Cortex of kidney (tissue), 1 donor: ENCODE data around the gene STT3A.

Experiments
- DNase-seq: peaks from one replicate; lab custom pipeline; 2025; lab: John Stamatoyannopoulos, UW

Gene STT3A

DNA sequence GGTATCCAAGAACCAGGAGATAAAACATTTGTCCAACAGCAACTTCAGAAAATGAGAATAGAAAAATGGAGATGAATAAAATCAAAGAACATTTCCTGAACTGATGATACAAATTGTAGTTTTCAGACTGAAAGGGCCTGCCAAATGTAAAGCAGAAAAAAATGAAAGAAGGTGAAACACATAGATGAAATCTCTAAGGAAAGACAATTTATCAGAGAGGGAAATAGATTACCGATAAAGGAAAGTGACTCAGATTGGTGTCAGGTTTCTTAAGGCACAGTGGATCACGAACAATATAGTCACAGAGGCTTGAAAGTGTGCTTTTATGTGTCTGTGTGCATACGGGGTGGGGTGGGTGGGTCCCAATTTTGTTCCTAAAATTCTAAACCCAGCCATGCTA is 4.1 kb upstream of the STT3A start:
- no peak for DNase-seq

DNA sequence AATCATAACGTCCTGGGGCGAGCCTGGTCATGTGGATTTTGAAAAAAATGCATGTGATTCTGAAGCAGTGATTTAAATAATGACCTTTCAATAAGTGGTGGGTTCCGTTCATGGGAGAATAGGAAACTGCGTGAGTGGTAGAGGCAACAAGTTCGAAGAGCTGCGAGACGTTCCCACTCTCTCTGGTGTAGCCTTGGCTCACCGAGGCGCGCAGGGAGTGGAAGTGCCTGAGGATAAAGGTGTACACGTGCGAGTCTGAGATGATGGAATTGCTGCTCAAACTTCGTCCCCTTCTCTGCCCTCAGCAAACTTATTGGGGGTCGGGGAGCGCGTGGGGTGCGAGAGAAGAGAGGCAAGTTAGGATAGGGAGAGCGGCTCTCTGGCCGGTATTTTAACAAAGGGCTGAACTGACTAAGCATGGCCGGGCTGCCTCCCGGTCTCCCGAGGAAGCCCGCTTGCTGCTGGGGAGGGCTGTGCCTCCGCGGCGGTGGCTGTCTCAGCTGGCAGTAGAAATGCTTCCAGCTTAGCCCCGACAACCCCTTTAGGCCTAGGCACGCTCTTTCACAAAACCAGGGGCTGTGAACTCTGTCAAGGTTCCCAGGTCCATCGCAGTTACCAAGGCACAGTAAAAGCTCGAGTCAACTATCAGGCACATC is 875 bp upstream of the STT3A start:
- no peak for DNase-seq

DNA sequence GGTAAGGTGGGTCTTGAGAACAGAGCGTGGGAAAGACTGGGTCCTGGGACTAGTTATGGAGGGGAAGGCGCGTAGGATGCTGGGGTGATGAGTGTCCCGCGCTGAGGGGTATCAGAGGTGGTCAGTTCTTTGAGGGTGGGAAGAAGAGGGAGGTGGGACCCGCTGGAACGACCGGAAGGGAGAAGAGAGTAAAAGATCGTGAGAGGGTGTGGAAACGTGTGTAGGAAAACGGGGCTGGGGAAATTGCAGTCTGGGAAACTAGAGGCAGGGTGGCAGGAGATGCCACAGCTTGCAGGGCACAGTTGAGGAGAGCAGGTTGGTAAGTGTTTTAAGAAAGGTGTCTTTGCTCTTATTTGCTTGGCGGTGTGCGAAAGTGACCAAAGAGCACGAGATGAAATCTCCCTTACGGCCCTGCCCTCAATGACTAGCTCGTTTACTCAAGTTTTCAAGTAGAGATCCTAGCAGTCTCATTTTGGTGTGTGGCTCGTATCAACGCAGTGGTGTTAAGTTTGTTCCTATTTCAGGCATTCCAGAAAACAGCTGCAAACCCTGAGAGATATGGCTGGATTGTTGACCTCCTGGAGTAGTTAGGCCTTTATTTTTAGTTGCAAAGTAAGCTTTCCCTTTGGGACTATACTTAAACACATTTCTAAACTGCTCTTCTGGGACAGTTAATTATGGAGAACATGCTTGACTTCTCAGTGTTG is 615 bp downstream of the STT3A start:
- no peak for DNase-seq

DNA sequence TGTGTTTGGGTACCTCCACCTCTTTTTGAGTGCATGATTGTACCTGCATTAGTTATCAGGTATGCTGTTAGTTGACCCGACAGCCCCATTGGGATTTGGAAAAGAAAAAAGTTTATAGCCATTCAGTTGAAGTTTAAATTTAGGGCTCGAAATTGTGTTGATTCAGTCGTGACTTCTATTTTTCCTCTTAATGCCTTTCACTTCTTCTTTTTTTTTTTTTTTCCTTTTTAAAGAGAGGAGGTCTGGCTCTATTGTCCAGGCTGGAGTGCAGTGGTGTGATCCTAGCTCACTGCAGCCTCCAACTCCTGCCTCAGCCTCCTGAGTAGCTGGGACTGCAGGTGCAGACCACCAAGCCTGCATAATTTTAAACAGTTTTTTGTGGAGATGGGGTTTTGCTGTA is 2.3 kb downstream of the STT3A start:
- no peak for DNase-seq

DNA sequence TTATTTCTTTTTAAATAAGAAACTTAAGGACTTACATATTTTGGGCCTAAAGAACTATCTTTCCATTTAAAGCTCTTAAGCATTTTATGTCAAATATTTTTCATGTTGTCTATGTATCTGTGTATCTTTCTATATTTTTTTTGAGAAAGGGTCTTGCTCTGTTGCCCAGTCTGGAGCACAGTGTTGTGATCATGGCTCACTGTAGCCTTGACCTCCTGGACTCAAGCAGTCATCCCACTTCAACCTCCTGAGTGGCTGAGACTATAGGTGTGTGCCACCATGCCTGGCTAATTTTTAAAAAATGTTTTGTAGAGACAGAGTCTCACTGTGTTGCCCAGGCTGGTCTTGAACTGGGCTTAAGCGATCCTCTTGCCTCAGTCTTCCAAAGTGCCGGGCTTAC is 8.0 kb downstream of the STT3A start:
- no peak for DNase-seq

DNA sequence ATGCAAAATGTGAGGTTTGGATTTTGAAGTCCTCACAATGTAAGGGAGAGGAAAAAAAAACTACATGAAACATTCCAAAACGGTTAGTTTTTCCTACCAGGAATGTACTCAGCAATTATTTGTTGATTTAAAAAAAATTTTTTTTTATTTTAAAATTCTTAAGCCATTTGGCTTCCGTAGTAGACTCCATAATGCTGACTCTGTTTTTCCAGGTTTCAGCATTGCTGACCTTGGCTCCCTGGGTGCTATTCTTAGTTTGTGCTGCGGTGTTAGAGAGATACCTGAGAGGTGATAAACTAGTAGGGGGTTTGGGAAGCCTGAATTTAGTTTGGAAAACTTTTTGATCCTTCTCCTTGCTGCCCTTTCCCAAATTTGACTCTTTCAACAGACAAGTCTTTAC is 10.6 kb downstream of the STT3A start:
- no peak for DNase-seq

DNA sequence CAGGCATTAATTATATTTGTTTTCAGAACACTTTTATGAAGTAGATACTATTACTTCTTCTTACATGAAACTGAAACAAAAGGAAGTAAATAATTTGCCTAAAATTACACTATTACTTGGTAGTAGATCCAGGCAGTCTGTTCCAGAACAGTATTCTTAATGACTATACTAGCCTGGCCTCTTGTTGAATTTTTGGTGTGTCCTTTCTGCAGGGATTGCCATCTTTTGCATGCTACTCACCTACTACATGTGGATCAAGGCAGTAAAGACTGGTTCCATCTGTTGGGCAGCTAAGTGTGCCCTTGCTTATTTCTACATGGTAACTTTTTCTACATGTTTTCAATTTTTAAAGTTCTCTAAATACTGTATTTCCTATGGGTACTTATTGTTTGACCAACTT is 12.8 kb downstream of the STT3A start:
- DNase-seq = no peak

DNA sequence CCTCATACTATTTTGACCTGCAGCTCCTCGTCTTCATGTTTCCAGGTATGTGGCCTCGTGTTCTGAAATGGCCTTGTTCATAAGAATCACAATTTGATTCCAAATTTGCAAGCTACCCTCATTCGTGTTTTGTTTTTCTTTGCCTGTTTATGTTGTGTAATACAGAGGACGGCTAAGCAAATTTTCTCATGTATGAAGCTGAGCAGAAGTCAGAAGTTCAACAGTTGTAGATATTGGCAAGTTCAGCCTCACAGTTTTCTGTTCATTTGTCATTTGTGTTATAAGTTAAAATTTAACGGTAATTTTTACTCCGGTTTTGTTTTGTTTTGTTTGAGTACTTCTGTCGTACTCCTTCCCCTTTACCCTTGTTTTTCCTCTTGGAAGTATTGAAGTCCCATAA is 16.9 kb downstream of the STT3A start:
- DNase-seq = no peak

DNA sequence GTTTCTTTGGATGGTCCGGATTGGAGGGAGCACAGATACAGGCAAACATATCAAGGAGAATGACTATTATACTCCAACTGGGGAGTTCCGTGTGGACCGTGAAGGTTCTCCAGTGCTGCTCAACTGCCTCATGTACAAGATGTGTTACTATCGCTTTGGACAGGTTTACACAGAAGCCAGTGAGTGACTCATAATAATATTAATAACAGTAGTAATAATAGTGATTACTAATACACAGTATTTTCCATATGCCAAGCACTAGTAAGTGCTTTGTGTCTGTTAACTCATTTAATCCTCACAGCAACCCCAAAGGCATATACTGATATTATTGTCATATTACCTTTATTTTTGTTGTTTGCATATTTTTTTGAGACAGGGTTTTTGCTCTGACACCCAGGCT is 25.7 kb downstream of the STT3A start:
- no peak for DNase-seq

DNA sequence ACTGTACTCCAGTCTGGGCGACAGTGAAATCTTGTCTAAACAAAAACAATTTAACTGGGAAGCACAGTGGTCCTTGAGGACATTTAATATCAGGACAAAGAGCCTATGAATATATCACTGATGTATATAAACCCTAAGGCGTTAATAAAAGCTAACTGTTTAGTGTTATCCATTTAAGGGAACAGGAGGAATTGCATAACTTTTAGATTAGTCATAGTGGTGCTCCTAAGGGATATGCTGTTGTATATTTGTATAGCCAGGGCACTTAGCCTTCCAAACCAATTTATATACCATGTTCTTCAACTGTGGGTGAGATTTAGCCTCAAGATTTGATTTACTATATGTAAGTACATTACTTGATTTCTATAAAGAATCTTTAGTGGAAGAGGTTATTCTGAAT is 29.3 kb downstream of the STT3A start:
- no peak for DNase-seq

DNA sequence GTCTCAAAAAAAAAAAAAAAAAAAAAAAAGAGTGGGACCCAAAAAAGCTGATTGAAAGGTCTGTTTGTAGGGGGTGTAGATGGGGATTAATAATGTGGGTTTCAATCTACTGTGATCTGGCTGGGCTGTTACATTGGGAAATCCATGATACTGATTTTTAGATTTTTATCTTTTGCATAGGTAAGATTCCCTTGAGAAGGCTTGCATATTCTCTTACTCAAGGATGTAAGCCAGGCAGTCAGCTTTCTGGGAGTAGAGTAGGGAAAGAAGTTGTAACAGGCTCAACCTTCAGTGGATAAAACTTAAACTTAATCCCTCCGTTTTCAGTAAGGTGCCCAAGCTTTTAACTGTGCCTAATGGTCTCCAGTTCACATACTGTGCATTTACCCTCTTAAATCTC is 30.4 kb downstream of the STT3A start:
- DNase-seq = no peak

DNA sequence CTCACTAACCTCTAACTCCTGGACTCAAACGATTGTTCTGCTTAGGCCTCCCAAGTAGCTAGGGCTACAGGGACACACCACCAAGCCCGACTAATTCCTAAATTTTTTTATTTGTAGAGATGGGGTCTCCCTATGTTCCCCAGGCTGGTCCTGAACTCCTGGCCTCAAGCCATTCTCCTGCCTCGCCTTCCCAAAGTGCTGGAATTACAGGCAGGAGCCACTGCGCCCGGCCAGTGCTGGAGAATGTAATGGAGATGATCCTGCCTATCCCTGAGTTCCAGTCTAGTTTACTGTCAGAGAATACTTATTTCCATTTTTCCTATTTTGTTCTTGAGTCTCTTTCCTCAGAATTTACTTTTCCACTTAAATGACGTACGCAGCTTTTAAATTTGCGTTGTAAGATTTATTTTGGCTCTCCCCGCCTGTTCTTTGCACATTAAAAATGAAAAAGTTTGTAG is 32.1 kb downstream of the STT3A start, which contains the start of gene CHEK1:
TSS of gene CHEK1 (plus strand) at position 408 of the 458 bp plus-strand sequence. CDS start 1,606 bp downstream, outside the sequence.
- DNase-seq = no peak

DNA sequence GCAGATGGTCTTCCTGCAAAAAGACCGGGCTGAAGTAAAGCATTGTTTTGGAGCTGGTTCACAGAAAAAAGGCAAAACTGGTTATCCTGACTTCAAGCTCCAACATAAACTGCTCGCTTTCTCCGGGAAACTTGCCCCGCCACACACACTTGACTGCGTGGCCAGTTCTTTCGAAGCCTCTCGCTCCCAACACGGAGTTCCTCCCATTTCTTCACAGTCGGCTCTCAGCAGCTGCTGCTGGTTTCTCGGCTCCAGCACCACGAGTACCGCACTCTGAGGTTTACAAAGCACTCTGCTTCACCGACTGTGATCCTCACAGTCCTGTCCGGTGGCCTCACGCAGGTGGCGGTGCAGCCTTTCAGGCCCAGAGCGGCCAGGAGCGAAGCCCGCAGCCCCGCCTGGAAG is 32.6 kb downstream of the STT3A start:
- peak; percentile 50 for DNase-seq

DNA sequence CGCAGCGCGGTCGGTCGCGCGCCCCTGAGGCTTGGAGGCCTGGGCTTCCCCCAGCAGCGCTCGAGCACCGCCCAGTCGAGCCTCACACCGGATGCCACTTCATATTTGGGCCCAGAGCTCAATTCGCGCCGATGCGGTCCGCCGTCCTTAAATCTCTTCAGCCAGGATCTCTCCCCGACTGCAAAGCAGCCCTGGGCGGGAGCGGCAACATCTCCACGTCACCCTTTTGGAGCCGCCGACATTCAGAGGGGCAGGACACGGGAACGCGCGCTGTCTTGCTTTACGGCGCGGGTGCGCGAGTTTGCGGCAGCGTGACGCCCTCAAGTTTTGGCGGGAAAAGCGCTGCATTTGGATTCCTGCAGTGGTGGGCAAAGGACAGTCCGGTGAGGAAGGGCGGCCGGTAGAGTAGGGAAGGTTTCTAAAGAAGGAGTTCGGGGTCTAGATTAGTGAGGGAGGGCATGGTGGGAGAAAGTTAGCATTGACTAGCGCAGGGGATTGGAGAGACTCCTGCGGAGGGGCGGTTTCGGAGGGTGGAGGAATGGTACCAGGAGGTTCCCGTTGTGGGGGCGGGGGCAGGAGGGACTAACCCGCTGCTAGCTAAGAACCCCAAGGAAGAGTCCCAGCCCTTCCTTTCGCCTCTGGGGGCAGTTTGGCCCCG is 33.1 kb downstream of the STT3A start:
- peak; percentile 50 for DNase-seq

DNA sequence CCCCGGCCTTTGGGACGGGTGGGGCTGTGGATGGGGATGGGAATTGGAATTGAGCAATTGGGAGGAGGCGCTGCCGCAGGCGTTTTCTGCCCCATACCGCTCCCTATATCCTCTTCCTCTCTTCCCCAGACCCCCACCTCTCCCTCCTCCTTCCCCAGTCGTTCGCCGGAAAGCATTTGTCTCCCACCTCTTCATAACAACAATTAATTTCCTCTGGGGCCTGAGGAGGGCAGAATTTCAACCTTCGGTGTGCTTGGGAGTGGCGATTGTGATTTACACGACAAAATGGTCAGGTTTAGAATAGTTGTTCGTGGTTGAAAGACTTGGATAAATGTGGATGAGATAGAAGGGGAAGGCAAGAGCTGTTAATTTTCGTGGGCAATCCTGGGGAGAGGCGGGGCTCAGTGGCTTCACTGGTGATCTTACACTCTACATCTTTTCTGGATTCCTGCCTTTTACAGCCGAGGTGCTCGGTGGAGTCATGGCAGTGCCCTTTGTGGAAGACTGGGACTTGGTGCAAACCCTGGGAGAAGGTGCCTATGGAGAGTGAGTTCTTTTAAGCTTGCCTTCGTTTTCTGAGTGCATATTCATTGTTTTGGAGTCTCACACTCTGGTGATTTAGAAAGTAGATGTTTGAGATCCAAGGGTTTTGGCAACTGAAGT is 33.8 kb downstream of the STT3A start:
- DNase-seq = no peak

DNA sequence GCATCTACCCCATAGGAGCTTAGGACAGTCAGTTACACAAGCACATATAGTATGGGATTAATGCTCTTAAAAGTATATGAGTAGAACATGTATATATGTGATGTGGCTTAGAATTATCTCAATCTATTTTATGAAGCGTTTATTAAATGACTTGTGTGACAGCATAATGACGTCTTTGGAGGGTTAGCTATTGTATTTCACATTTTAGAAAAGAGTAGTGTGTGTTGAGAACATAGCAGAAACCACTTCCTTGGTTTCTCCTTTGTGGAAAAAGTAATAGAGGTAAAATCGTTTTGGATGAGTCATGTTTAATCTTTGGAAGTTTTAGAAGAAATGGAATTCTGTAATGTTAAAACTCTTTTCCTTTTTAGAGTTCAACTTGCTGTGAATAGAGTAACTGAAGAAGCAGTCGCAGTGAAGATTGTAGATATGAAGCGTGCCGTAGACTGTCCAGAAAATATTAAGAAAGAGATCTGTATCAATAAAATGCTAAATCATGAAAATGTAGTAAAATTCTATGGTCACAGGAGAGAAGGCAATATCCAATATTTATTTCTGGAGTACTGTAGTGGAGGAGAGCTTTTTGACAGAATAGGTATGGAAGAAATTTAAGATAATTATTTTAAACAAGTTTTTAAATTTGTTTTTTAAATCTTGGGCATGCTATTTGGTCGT is 34.7 kb downstream of the STT3A start:
- DNase-seq = no peak

DNA sequence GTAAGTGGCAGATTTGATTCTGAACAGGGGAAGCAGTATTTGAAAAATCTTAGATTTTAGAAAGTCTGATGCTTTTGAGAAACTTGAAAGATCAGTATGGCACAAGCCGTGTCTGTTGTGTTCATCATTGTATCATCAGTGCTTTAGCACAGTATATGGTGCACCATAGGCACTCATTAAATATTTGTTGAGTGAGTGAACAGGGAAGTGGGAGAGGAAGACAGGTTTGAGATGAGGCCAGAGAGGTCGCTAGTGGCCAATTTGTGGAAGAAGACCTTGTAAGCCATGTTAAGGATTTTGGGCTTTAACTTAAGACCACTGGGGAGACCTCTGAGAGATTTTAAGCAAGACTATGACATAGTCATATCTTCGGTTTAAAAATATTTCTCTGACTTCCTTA is 45.2 kb downstream of the STT3A start:
- DNase-seq = no peak

DNA sequence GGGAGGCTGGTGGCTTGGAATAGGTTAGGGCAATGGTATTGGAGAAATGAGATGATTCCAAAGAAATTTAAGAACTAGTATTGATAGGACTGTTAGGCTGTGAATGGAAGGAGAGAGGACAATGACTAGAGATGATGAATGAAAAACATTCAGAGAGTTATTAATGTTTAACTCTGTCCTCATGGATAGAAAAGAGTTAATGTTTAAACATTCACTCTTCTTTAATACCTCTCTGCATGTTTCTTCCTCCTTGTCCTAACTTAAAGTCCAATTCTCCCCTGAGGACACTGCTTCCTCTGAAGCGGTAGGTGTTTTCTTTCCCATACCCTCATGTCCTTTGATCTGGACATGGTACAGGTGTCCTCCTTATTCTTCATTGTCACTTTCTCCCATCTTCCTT is 45.7 kb downstream of the STT3A start:
- no peak for DNase-seq

DNA sequence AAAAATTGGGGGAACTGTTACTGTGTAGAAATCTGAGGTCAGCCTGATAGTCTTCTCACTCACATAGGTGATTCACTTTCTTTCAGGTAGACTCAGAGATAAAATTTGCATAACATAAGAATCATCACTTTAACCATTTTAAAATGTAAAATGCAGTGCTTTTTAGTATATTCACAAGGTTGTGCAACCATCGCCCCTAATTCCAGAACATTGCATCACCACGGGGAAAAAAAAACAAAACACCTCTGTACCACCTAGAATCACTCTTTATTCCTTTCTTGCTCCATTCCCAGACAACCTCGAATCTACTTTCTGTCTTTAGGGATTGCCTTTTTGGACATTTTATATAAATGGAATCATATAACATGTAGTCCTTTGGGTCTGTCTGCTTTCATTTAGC is 53.2 kb downstream of the STT3A start:
- DNase-seq = no peak

DNA sequence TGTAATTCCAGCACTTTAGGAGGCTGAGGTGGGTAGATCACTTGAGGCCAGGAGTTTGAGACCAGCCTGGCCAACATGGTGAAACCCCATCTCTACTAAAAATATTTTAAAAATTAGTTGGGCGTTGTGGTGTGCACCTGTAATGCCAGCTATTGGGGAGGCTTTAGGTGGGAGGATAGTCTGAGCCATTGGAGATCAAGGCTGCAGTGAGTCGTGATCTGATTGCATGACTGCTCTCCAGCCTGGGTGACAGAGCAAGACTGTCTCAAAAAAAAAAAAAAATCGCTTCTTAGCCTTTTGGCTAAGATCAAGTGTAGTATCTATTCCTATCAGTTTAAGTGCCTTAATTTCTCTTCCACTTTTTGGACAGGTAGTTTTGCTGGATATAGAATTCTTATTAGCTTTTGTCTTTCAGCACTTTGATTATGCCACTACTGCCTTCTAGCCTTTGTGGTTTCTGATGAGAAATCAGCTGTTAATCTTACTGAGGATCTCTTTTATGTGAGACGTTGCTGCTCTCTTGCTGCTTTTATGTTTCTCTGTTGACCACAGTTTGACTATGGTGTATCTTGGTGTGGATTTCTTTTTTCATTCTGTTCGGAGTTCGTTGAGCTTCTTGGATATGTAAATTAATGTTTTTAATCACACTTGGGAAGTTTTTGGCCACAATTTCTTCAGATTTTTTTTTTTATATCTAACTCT is 57.0 kb downstream of the STT3A start:
- DNase-seq = no peak

DNA sequence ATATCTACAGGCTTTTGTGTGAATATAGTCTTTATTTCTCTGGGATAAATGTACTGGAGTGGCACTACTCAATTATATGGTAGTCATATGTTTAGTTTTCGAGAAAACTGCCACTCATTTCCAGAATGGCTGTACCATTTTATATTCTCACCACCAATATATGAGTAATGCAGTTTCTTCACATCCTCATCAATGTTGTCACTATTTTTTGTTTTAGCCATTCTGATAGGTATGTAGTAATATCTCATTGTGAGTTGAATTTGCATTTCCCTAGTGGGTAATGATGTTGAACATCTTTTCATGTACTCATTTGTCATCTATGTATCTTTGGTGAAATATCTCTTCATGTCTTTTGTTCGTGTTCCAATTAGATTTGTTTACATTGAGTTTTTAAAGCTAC is 70.0 kb downstream of the STT3A start:
- DNase-seq = no peak

DNA sequence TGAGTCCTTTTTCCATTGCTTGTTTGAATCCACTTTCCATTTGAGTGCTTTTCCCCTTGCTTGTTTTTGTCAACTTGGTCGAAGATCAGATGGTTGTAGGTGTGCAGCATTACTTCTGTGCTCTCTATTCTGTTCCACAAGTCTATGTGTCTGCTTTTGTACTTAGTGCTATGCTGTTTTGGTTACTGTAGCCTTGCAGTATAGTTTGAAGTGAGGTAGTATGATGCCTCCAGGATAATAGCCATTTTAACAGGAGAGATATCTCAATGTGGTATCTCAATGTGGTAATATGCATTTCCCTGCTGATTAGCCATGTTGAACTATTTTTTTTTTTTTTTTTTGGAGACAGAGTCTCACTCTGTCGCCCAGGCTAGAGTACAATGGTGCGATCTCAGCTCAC is 71.3 kb downstream of the STT3A start:
- no peak for DNase-seq
